Nucleus accumbens (tissue), 56 donors: ENCODE data around the gene PPM1L.

ENCODE experiments used
- DNase-seq, 56 donors: peaks; one replicate each; lab custom pipeline; 2025; lab: John Stamatoyannopoulos, UW

Gene PPM1L

GRCh38 chr3:160919942-160920341, 163.9 kb downstream of the PPM1L start:
- DNase-seq = no peak

- DNase-seq = peak in 2 of 56 donors; percentile 1 to 11
Measured at GRCh38 chr3:160921020-160921635, 165.1 kb downstream of the PPM1L start.

DNA sequence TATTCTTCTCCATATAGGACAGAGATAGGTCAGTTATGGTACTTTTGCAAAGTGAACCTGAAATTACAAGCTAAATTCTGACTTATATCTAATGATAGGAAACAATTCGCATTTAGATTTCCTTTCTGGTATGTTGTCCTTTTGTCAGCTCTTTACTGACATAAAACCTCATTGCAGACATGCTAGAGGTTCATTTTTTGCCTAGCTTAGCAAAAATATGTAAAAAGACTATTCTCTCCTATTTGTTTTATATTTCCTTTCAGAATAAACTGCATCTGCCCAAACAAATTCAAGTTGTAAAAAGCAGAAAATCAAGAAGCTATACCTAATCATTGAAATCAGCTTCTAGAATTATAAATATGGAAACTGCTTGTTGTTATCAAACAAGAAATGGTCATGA, 168.7 kb downstream of the PPM1L start:
- DNase-seq = no peak

DNA sequence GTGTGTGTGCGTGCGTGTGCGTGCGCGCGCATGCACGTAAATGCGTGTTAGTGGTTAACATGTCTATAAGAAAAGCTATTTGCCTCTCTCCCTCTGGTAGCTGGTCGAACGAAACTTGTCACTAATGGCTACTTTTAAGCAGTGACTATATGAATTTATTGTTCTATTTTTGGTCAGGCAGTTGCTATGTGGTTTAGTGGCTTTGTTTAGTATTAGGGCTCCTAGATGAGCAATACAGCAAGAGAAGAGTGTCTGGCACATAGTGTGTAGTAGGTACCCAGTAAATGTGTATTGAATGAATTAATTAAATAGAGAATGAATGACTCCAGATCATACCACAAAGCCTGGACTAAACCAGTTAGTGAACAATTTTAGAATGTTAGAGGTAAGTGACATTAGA, 171.6 kb downstream of the PPM1L start:
- no peak for DNase-seq

DNA sequence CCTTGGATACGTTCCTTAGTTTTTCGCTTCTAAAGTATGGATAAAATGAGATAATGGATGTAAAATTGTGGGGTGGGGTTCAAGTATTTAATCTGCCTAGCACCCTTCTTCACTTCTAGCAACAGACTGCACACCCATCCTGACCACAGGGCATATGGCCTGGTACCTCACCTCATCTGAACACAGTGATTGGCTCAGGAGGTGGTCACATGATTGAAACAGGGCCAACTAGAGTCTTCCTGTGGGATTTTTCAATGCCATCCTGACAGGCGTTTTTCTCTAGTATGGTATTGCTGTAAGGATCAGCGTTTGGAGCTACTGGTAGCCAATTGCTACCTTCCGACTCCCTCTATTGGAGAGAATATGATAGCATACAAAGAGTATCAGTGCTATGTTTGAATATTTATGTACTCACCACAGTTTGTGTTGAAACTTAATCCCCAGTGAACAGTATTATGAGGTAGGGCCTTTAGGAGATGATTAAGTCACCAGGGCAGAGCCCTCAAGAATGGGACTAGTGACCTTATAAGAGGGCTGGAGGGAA, 172.2 kb downstream of the PPM1L start:
- DNase-seq = no peak

DNA sequence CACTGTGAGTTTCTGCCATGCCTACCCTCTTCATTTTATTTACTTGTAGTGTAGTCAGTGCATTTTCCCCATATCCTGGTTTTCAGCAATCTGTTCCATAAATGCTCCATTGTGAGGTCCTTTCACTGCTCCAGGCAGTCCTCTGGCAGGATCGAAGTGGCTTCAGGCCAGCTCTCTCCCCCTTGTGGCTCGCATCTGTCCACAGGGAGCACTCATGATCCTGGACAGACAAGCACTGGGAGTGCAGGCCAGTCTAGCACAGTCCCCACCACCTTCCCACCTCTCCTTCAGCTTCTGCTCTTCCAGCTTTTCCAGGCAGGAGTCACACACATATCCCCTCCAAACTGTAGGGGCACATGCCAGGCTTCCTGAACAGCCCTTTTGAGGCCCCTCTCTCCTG, 173.6 kb downstream of the PPM1L start:
- DNase-seq = peak in 26 of 56 donors; percentile 1 to 51 (median 12)

DNA sequence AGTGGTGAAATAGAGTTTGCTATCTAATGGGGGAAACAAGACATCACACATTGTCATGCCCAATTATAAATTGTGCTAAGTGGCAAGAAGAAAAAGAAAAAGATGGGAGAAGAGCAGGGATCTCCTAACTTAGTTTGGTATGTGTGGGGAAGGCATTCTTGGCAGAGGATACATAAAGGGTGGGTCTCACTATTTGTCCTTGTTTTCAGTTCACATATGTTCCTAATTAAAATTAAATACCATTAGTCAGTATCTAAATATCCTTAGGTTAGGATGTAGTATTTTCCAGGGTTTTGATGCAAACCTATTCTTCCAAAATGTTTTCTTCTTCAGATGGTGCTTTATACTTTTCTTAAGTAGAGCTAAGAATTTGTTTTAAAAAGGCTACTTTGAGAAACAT, 175.4 kb downstream of the PPM1L start:
- no peak for DNase-seq

GRCh38 chr3:160935413-160936095, 179.5 kb downstream of the PPM1L start:
- no peak for DNase-seq

GRCh38 chr3:160941885-160942494, 186.0 kb downstream of the PPM1L start:
- DNase-seq = no peak

DNA sequence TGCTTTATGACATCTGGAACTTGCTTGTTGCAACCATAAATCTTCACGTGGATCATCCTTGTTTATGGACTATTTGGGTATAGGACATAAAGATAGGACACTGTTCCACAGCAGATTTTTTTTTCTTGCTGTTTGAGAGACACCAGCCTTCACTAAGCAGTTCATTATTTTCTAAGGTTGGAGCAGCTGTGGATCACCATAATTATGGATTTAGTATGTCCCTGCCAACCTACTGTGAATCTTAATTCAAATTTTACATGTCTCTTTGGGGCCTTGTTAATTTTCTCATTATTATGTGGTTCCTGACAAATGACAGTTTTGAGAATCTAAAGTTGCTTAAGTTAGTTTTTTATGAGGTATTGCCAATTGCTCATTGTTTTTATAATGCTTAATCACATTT, 188.0 kb downstream of the PPM1L start:
- DNase-seq = no peak

GRCh38 chr3:160945336-160945735, 189.3 kb downstream of the PPM1L start:
- no peak for DNase-seq

GRCh38 chr3:160948273-160948672, 192.2 kb downstream of the PPM1L start:
- no peak for DNase-seq

- DNase-seq = no peak
Measured at GRCh38 chr3:160949460-160949859, 193.4 kb downstream of the PPM1L start.

GRCh38 chr3:160950542-160950941, 194.5 kb downstream of the PPM1L start:
- no peak for DNase-seq

- DNase-seq = no peak
Measured at GRCh38 chr3:160950954-160951353, 194.9 kb downstream of the PPM1L start.

DNA sequence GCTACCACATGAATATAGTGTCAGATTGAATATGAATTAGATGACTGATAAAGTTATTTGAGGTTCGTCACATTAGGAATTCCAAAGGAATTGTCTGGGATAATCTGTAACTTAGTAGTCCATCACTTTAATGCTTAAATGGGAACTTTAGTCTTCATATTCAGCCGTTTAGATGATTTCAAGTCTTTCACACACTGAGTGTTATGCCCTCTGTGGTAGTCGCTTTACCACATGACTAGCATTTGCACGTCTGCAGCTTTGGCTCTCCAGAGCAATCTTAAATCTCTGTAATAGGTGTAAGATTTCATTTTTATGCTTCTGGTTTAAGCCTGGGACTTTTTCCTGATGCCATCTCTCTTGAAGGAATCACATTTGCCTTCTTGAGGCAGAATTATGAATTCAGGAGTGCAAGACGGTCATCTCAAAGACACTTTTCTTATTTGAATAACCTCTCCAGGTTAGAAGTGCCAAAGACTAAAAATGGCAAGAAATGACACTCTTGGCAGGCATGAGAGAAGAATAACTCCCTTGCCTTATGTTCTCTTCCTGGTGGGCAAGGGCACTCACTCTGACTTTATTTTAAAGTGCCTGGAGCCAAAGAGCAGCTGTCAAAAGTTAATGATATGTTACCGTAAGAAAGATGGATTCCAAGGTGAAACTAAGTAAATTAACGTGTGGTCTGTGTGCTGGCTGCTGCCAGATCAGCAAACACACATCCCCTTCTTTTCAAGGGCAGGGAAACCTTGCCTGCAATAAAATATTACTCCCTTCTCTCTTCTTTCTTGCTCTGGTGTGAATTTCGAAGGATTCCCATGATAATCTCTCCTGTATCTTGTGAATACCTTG, 195.8 kb downstream of the PPM1L start:
- no peak for DNase-seq

DNA sequence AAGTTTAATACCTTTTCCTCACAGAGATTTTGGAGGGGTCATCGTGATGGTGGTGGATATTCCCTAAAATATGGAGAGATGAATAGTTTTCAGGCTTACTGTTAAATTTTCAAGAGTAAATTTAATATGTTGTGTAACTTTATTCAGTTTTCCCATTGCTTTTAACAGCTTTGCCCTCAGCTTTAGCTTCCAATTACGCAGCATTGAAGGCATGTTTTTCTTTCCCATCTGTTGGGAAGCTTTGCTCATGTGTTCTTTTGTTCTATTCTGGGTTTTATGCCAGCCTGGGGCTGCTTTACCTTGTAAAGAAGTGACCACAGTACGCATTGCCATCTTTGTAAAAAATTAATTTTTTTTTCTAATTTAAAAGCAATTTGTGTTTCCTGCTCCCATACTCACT, 197.7 kb downstream of the PPM1L start:
- DNase-seq = no peak

- DNase-seq = no peak
Measured at GRCh38 chr3:160956785-160957184, 200.8 kb downstream of the PPM1L start.

GRCh38 chr3:160960568-160960967, 204.5 kb downstream of the PPM1L start:
- DNase-seq = no peak

DNA sequence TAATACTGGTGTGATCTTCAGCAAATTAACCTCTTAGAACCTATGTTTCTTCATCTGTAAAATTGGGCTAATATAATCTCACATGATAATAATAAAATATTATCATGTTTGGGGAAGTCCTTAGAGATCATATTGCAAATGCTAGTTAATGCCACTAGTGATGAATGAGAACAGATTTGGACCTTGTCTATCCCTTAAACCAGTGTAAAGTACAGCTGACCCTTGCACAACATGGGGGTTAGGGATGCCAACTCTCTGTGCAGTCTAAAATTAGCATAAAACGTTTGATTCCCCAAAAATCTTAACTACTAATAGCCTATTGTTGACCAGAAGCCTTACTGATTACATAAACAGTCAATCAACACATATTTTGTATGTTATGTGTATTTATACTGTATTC, 207.9 kb downstream of the PPM1L start:
- no peak for DNase-seq

DNA sequence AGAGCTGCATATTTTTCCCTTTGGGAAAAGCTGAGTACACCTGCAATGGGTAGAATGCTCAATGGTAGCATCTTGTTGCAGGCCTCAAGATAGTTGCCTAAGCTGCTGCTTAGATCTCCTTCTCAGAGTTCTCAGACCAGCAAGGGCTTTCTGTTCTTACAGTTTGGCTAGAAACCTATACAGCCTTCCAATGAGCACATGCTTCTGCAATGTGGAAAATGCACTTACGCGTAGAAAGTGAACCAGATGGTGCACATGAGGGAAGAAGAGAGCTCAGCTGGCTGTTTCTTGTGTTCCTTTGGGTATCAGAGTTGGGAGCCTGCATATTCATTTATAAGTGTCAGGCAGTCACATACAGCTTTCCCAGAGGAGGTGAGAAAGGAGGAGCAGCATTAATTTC, 212.7 kb downstream of the PPM1L start:
- DNase-seq = no peak
